Measurements from ENCODE around the gene TTC34.

The TTC34 gene

DNA sequence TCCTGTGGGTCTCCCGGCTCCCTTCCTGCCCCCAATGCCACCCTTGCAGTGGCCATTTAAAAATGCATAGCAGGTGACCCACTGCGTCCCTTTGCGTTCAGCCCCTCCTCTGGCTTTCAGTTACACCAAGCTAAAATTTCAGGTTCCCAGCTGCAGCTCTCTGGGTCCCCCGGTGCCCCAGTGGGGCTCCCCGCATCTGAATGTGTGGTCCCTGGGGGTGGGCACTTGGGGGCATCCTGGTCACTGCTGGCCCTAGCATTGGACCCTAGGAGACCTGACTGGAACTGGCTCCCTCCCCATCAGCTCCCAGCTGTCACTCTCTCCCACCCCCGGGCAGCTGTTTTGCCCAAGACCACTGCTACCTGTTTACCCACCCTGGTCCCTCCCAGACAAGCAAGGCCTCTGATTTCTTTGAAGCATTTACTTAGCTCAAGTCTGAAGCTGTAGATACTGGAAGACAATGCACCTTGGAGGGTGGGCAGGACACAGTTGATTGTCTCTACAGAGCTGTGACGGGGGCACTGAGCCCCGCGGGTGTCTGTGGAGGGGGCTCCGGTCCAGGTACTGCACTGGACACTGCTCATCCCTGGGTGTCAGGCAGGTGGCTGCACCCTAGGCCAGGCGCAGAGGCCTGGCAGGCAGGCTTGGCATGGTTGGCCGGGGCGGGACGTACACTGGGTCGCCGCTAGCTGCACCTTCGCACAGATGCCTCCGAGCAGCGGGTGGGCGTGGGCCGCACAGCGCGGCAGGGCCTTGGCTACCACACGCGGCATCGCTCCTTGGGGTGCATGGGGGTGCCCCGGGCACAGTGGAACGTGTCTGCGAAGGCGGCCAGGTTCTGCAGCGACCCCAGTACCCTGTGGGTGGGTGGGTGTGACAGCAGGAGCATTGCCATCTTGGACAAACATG, 211.0 kb downstream of the TTC34 start:
- TF ChIP-seq GATA2 (IDR thresholded peaks at IDR 0.05; ENCODE audit: low read depth, low read length) (no peak), GATA3 (IDR thresholded peaks at IDR 0.05; ENCODE audit: low read depth, low read length) (no peak)

DNA sequence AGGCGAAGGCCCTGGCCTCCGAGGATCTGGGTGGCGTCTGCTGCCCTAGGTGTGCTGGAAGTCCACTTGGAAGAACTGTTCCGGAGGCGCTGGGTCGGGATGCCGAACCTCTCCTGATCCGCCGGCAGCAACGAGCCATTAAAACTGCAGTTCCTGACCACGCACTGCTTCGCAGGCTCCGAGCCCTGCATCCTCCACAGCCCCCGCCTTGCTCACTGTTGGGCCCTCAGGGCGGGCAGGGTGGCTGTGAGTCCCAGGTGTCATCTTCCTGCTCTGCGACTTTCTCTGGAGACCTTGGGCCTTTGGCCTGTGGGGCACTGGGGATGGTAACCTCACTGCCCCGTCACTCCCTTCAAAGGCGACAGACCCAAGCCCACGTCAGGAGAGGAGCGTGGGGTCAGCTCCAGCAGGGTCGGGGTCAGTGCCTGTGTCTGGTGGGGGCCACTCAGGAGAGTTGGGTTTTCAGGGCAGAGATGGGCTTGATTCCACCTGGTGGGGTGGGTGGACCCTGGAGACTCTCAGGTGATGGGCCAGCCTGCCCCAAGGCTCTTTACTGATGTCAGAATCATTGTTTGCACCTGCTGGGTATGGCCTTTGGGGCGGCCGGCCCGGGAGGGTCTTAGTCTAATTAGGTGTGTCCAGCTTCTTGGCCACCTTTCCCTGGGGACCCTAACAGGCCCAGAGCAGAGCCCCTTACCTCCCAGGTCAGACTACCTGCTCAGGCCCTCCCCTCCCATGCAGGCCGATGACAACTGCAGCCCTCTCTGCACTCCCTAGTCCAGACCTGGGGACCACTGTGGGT, 211.9 kb downstream of the TTC34 start:
- TF ChIP-seq GATA2 (IDR thresholded peaks at IDR 0.05; ENCODE audit: low read depth, low read length) (no peak), GATA3 (IDR thresholded peaks at IDR 0.05; ENCODE audit: low read depth, low read length) (no peak)

DNA sequence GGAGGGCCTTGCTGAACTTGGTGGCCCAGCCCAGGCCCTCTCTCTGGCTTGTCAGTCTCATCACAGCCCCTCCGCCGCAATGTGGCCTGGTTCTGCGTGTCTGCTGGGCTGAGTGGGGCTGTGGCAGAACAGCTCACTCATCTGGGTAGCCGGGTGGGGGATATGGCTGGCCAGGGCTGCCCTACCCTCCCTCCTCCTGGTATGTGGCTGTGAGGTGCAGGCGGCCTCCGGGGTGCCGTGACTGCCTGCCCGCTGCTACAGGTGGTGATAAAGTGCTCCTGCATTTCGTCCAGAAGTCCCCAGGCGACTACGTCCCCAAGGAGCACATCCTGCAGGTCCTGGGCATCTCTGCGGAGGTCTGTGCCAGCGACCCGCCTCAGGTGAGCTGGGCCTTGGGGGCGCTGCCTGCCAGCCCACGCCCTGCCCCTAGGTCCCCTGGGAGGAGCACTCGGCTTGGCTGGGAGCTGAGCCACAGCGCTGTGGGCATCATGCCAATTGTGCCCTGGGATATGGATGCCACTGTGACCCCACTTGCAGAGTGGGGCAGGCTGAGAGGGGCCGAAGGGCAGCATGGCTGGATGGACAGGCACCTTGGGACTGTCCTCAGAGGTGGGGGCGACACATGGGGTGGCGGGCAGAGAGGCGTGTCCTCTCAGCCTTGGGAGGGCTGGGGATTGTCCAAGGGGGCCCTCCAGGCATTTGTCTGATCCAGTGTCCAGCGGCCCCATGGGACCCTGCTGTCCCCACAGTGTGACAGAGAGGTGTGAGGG, 212.6 kb downstream of the TTC34 start:
- TF ChIP-seq GATA3 (IDR thresholded peaks at IDR 0.05; ENCODE audit: low read depth, low read length) = no peak
- no peak for TF ChIP-seq GATA2 (IDR thresholded peaks at IDR 0.05; ENCODE audit: low read depth, low read length)

DNA sequence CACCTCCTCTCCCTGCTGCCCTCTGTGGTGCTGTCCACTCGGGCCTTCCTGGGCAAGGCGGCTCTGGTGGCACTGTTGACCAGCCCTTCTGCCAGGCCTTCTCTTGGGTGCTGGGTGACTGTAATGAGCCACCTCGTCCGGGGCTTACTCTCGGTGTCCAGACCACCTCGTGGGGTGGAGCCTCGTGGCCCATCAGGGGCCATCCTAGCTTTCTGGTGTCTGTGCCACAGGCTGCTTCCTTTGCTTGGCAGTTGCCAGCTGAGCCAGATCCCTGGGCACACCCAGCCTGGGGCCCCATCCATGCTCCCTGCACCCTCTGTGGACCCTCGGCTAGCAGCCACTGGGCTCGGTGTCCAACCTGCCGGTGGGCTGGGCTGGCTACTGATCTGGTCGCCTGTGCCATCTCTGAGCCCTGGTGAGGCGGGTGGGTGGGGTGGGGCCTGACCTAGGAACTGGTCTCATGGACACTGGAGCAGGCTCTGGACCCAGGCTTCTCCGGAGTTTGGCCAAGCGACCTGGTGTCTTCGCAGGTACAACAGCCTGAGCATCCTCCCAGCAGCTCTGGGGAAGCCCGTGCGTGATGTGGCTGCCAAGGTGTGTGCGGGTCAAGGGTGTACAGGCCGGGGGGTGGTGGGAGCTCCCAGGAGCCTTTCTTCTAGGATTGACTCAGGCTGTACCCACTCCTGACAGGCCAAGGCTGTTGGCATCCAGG, 213.5 kb downstream of the TTC34 start:
- TF ChIP-seq GATA2 (IDR thresholded peaks at IDR 0.05; ENCODE audit: low read depth, low read length) = no peak
- TF ChIP-seq GATA3 (IDR thresholded peaks at IDR 0.05; ENCODE audit: low read depth, low read length) = no peak

DNA sequence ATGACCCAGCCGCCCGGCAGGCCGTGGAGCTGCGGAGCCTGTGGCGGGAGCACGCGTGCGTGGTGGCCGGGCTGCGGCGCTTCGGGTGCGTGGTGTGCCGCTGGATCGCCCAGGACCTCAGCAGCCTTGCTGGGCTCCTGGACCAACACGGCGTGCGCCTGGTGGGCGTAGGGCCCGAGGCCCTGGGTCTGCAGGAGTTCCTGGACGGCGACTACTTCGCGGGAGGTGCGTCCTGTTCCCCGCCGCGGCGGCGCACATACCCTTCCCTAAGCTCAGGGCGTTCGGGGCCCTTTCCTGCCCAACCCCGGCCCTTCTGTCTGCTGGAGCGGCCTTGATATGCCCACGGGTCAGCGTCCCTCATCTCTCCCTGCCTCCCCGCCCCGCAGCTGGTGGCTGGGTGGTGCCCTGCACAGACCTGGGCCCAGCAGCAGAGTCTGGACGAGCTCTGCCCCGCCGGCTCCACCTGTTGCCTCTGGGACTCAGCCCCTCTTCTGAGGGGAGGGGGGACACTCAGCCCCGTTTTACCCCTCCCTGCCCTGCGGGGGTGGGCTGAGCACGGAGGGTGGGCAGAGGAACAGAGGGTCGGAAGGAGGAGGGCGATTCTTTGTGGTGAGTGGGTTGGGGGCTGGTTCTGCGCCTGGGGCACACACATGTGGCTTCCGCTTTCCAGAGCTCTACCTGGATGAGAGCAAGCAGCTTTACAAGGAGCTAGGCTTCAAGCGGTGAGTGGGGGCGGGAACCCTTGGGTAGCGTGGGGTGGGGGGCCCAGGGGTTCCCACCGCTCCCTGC, 214.2 kb downstream of the TTC34 start:
- TF ChIP-seq GATA2 (IDR thresholded peaks at IDR 0.05; ENCODE audit: low read depth, low read length) (no peak), GATA3 (IDR thresholded peaks at IDR 0.05; ENCODE audit: low read depth, low read length) (no peak)

DNA sequence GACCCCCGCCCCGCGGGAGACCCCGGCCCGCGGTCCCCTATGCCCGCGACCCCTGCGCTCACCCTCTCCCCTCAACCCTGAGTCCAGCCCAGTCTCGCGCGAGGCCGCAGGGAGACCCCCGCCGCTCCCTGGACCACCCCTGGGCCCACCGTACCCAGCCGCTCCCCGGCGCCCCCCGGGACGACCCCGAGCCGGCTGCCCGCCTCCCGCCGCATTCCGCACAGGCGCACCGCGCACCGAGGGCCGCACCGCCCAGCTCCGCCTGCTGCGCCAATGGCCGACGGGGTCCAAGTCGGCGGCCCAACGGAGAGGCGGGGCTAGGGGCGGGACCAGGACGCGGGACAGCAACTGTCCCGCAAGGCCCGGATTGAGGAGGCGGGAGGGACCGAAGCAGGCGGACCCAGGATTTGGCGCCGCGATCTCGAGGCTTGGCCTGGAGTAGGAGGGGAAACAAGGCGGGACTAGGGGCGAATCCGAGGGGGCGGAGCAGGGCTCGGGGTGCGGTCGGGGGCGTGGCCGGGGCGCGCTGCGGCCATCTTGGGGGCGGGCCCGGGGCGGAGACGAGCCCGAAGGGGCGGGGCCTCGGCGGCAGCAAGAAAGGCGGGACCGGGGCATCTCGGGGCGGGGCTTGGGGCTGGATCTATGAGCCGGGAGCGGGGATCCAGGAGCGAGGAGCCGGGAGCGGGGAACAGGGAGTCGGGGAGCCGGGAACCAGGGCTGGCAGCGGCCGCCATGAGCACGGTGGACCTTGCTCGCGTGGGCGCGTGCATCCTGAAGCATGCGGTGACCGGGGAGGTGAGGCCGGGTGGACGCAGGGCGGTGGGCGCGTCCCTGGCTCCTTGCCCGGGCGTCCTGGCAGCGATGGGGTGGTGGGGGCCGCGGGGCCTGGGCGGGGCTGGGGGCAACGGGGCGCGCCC, 215.1 kb downstream of the TTC34 start, which contains the start of gene PRXL2B:
TSS of gene PRXL2B (plus strand) at position 624 of the 917 bp plus-strand sequence. CDS start at position 733, 109 bp downstream.
- TF ChIP-seq GATA2 (IDR thresholded peaks at IDR 0.05; ENCODE audit: low read depth, low read length) (no peak), GATA3 (IDR thresholded peaks at IDR 0.05; ENCODE audit: low read depth, low read length) (no peak)
